HFF-Myc (cell line): ENCODE data around the gene ANKS1B.

Experiments used
- DNase-seq: peaks from one replicate; pipeline ENCODE4 v3.0.0-alpha.2; 2011; ENCODE audit warnings: low read depth; ENCODE audit errors: extremely low read depth
- H3K4me3 ChIP-seq: replicated peaks from 2 replicates; pipeline ENCODE4 v1.5.1; 2011; ENCODE audit warnings: low read depth, mild to moderate bottlenecking, control low read depth, low read length
- CTCF ChIP-seq: IDR thresholded peaks from 2 replicates; pipeline ENCODE4 v1.5.1; 2012; ENCODE audit warnings: mild to moderate bottlenecking, low read depth, low read length, control low read depth; ENCODE audit errors: missing control alignments

Gene ANKS1B

GRCh38 chr12:99066726-99067125 lies 918.0 kb downstream of the ANKS1B start:
- no peak for TF ChIP-seq CTCF
- H3K4me3 ChIP-seq = no peak overlapping the region
- DNase-seq = no peak

- no peak overlapping the region for H3K4me3 ChIP-seq
- no peak for TF ChIP-seq CTCF
- DNase-seq = no peak
Measured at GRCh38 chr12:99063182-99063581, 921.6 kb downstream of the ANKS1B start.

- no peak for TF ChIP-seq CTCF
- no peak for DNase-seq
- no peak overlapping the region for H3K4me3 ChIP-seq
Measured at GRCh38 chr12:99059824-99060511, 924.8 kb downstream of the ANKS1B start.

GRCh38 chr12:99057670-99058069 lies 927.1 kb downstream of the ANKS1B start:
- TF ChIP-seq CTCF = no peak
- H3K4me3 ChIP-seq = no peak overlapping the region
- DNase-seq = no peak

GRCh38 chr12:99056186-99056585 lies 928.5 kb downstream of the ANKS1B start:
- no peak for TF ChIP-seq CTCF
- DNase-seq = no peak
- no peak overlapping the region for H3K4me3 ChIP-seq

GRCh38 chr12:99055299-99055698 lies 929.4 kb downstream of the ANKS1B start:
- TF ChIP-seq CTCF = no peak
- H3K4me3 ChIP-seq = no peak overlapping the region
- DNase-seq = no peak

- H3K4me3 ChIP-seq = no peak overlapping the region
- DNase-seq = no peak
- TF ChIP-seq CTCF = no peak
Measured at GRCh38 chr12:99054601-99055128, 930.1 kb downstream of the ANKS1B start.
